Central memory CD8-positive, alpha-beta T cell (primary cell): ENCODE measurements around the gene EEF1AKMT1.

Source experiments
- ATAC-seq: fragments of 150-1000 bp; cut with Tn5 transposase; replicated peaks from 2 replicates; pipeline ENCODE4 v1.10.0; 2022; ENCODE audit warnings: mild to moderate bottlenecking, moderate FRiP score, moderate number of reproducible peaks; ENCODE audit not compliant: poor library complexity, severe bottlenecking; ENCODE audit errors: extremely low read depth
- DNase-seq, 2 donors: peaks; one replicate each; pipeline ENCODE4 v3.0.0; 2021; ENCODE audit warnings: low spot score in 2 of 2
- H3K27ac Mint-ChIP-seq: one replicate; pipeline ENCODE4 v1.8.0; 2022; ENCODE audit warnings: low read depth, mild to moderate bottlenecking, moderate library complexity, mixed read lengths
- H3K27me3 Mint-ChIP-seq: one replicate; pipeline ENCODE4 v1.8.0; 2022; ENCODE audit warnings: mixed read lengths
- H3K36me3 Mint-ChIP-seq: one replicate; pipeline ENCODE4 v1.8.0; 2022; ENCODE audit warnings: mild to moderate bottlenecking, moderate library complexity, mixed read lengths; ENCODE audit not compliant: insufficient read depth
- H3K4me1 Mint-ChIP-seq: one replicate; pipeline ENCODE4 v1.8.0; 2022; ENCODE audit warnings: mixed read lengths
- H3K4me3 Mint-ChIP-seq: one replicate; pipeline ENCODE4 v1.8.0; 2022; ENCODE audit warnings: mild to moderate bottlenecking, moderate library complexity, mixed read lengths
- H3K9me3 Mint-ChIP-seq: one replicate; pipeline ENCODE4 v1.8.0; 2022; ENCODE audit warnings: mixed read lengths

EEF1AKMT1 gene

DNA sequence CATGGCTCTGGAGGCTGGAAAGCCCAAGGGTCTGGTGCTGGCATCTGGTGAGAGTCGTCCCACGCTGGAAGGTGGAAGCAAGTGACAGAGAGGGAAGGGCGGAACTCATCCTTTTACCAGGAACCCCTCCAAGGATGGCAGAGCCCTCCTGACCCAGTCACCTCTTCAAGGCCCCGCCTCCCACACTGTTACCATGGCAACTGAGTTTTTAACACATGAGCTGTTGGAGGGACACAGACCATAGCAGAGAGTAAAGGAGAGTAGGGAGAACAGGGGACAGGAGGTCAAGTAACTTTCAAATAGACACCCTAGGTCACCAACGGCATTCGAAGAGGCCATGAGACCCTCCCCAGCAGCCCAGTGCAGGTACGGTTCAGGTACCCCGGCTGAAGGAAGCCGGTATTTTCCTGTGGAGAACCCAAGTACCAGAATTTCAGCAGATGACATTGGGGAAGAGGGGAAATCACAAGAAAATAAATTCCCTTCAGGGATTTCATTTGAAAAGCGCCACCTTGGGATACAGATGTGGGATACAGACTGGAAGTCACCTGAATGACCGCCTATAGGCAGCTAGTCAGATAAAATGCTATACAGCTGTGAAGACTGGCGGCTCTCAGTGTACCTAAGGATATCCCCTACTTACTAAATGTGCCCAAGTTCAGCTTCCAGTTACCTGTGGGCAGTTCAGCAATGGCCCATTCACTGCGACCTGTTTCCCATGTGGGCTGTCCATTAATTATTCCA is 62.3 kb downstream of the EEF1AKMT1 start:
- Mint-ChIP-seq H3K4me3 (no peak overlapping the region), H3K4me1 (peaks cover 13% of the 10 kb centered on the region), H3K36me3 (peaks cover 1% of the 10 kb centered on the region), H3K27me3 (peaks cover 33% of the 10 kb centered on the region), H3K9me3 (no peaks in the 10 kb centered on the region), H3K27ac (peak overlapping the region; percentile 29)
- DNase-seq, result no peak
- ATAC-seq, result no peak

DNA sequence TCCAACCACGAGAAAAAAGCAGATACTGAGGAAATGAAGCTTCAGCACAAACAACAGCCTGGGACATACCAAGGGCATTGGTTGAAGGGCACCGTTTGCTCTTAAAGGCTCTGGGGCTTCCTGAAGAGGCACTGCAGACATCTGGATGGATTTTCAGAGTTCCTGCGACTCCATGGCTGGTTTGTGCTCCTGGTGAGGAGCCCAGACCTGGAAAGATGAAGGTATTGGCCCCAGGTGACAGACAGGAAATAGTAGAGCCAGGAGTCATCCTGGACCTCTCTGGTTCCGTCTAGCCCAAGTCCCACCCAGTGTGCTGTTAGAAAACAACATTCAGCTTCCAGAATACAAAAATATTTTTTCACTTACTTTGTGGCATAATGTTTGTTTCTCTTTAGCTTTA is 64.0 kb downstream of the EEF1AKMT1 start:
- Mint-ChIP-seq H3K27me3 (peaks cover 27% of the 10 kb centered on the region), H3K4me3 (no peak overlapping the region), H3K36me3 (peaks cover 1% of the 10 kb centered on the region), H3K4me1 (peaks cover 13% of the 10 kb centered on the region), H3K9me3 (no peaks in the 10 kb centered on the region), H3K27ac (no peak overlapping the region)
- DNase-seq (no peak), ATAC-seq (no peak)

GRCh38 chr13:20709369-20709768 is 64.4 kb downstream of the EEF1AKMT1 start:
- Mint-ChIP-seq H3K4me1 (peaks cover 13% of the 10 kb centered on the region), H3K36me3 (peaks cover 1% of the 10 kb centered on the region), H3K27me3 (peaks cover 23% of the 10 kb centered on the region), H3K4me3 (no peak overlapping the region), H3K27ac (no peak overlapping the region), H3K9me3 (no peaks in the 10 kb centered on the region)
- DNase-seq (no peak), ATAC-seq (no peak)

DNA sequence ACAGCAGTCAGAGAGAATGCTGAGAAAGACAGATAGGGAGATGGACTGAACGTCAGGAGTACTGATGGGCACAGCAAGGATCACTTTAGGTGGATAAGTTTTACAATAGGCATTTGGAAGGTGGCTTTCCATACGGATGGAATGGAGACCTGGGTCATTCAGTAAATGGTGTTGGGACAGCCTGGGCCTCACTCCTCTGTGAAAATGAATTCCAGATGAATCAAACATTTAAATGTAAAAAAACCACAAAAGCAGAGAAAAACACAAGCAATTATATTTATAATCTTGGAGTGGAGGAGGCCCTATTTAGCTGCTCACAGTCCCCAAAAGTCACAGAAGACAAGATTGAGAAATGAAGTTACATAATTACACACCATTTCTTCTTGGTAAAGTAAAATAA is 65.5 kb downstream of the EEF1AKMT1 start:
- Mint-ChIP-seq H3K4me1 (peaks cover 11% of the 10 kb centered on the region), H3K27me3 (peaks cover 12% of the 10 kb centered on the region), H3K9me3 (no peaks in the 10 kb centered on the region), H3K36me3 (peaks cover 3% of the 10 kb centered on the region), H3K27ac (no peak overlapping the region), H3K4me3 (no peak overlapping the region)
- DNase-seq (no peak), ATAC-seq (no peak)

DNA sequence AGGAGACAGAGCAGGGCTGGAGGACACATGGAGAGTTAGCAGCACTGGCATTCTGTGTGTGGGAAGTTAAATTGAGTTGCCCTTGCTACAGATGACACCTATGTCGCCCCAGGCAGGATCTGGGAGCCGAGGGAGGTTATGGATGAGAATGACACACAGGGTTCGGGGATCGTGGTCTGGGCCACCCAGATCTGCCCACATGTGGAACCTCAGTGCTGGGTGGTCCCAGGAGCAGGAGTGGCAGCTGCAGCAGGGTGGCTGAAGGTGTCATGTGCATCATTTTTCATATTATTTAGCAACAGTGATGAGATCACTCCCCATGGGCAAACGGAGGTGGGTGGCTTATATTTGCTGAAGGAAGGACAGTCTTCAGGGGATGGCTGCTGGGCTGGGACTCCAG is 67.1 kb downstream of the EEF1AKMT1 start:
- Mint-ChIP-seq H3K4me3 (no peak overlapping the region), H3K27ac (no peak overlapping the region)

GRCh38 chr13:20704459-20705069 is 69.2 kb downstream of the EEF1AKMT1 start:
- peak overlapping the region; percentile 44 for H3K27ac Mint-ChIP-seq
- no peak for ATAC-seq

More for the DNA sequence above, 67.1 kb downstream of the EEF1AKMT1 start:
- DNase-seq (no peak), ATAC-seq (no peak)
- Mint-ChIP-seq H3K27me3 (no peaks in the 10 kb centered on the region), H3K36me3 (peaks cover 4% of the 10 kb centered on the region), H3K9me3 (no peaks in the 10 kb centered on the region), H3K4me1 (peaks cover 6% of the 10 kb centered on the region)

DNA sequence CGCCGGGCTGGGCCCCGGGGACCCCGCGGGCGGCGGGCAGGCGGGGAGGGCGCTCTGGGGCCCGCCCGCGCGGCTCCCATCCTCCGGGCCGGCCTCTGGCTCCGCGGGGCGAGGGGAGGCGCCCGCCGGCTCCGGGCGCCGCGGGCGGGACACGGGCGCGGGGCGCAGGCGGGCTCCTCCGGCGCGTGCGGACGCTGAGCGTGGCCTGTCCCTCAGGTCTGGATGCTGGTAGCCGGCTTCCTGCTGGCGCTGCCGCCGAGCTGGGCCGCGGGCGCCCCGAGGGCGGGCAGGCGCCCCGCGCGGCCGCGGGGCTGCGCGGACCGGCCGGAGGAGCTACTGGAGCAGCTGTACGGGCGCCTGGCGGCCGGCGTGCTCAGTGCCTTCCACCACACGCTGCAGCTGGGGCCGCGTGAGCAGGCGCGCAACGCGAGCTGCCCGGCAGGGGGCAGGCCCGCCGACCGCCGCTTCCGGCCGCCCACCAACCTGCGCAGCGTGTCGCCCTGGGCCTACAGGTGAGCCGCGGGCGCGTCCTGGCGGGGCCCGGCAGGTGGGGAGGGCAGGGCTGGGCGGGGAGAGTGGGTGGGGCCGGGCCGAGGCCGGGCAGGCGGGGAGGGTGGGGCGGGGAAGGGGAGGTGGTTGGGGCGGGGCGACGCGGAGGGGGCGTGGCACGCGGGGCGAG is 69.8 kb downstream of the EEF1AKMT1 start:
- peak; percentile 90 for ATAC-seq
- Mint-ChIP-seq H3K27me3 (peaks cover 18% of the 10 kb centered on the region), H3K4me3 (peak overlapping the region; percentile 72)

More at GRCh38 chr13:20704459-20705069, 69.2 kb downstream of the EEF1AKMT1 start:
- Mint-ChIP-seq H3K4me1 (peaks cover 6% of the 10 kb centered on the region), H3K27me3 (peaks cover 17% of the 10 kb centered on the region), H3K9me3 (no peaks in the 10 kb centered on the region), H3K36me3 (peaks cover 7% of the 10 kb centered on the region), H3K4me3 (peak overlapping the region; percentile 72)
- no peak for DNase-seq

DNA sequence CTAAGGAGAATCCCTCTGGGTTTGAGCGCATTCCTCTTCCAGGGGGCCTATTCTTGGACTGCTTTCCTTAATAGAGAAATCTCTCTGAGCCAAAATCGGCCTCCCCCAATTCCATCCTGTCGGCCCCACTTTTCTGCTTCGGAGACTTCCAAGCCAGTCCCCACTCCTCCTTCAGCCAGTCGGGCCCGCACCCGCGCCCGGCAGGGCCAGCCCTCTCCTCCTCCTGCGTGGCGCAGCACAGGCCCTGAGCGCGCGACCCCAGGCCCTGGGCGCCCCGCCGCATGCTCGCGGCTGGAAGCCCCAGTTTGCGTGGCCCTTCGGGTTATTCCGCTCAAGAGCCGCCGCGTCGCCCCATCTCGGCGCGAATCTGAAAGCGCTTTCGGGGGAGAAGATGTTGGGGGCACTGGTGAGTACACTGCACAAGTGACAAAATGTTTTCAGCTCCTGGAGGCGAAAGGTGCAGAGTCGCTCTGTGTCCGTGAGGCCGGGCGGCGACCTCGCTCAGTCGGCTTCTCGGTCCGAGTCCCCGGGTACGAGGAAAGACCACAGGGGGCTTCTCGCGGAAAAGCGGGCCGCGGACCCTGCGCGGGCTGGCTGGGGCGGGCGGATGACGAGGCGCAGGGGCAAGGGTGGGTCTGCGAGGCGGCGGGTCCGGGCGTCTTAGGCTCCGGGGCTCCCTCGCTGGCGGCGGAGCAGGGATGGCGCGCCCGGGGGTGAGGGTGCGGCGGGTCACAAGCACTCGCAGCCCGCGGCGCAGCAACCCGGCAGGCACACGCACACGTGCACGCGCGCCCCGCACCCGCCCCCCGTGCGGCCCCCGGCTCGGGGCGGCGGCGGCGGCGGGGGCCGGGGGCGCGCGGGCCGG is 70.6 kb downstream of the EEF1AKMT1 start, which contains the start of gene IL17D:
TSS of gene IL17D (plus strand) at position 785 of the 865 bp plus-strand sequence. CDS start 303 bp downstream, outside the sequence.
- peaks cover 18% of the 10 kb centered on the region for H3K27me3 Mint-ChIP-seq
- H3K36me3 Mint-ChIP-seq, result peaks cover 7% of the 10 kb centered on the region
- H3K9me3 Mint-ChIP-seq, result no peaks in the 10 kb centered on the region
- DNase-seq (no peak), ATAC-seq (peak; percentile 24)
- peaks cover 6% of the 10 kb centered on the region for H3K4me1 Mint-ChIP-seq
- peak within 1 kb of the TSS; percentile 44 for H3K27ac Mint-ChIP-seq
- H3K4me3 Mint-ChIP-seq, result peak within 1 kb of the TSS; percentile 96

More for the DNA sequence above, 69.8 kb downstream of the EEF1AKMT1 start:
- DNase-seq, result peak; percentile 64 to 70
- peaks cover 6% of the 10 kb centered on the region for H3K4me1 Mint-ChIP-seq
- H3K36me3 Mint-ChIP-seq, result peaks cover 7% of the 10 kb centered on the region
- no peaks in the 10 kb centered on the region for H3K9me3 Mint-ChIP-seq
- H3K27ac Mint-ChIP-seq, result no peak overlapping the region

GRCh38 chr13:20702530-20702914 is 71.2 kb downstream of the EEF1AKMT1 start:
- H3K4me1 Mint-ChIP-seq, result peaks cover 6% of the 10 kb centered on the region
- H3K9me3 Mint-ChIP-seq, result no peaks in the 10 kb centered on the region
- DNase-seq (no peak), ATAC-seq (no peak)
- peak overlapping the region; percentile 96 for H3K4me3 Mint-ChIP-seq
- peaks cover 7% of the 10 kb centered on the region for H3K36me3 Mint-ChIP-seq
- H3K27ac Mint-ChIP-seq, result no peak overlapping the region
- H3K27me3 Mint-ChIP-seq, result peaks cover 18% of the 10 kb centered on the region

DNA sequence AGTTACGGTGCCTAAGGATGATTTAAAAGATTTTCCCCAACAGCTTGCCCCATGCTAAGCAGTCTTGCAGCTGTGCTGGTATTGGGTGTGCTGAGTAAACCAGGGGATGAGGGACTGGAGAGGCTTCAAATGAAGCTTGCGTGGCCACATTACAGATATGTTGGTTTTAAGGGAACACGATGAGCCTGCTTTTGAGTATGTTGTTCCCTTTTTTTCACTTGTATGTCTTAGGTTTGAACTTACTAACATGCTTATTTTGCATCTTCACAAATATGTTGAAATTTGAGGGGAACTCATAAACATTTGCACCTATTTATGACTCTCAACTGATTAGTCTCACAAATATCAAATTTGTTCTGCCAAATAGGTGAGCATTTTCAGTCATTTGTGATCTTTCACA is 72.3 kb downstream of the EEF1AKMT1 start:
- DNase-seq (no peak), ATAC-seq (no peak)
- Mint-ChIP-seq H3K4me3 (no peak overlapping the region), H3K27ac (no peak overlapping the region), H3K9me3 (no peaks in the 10 kb centered on the region), H3K27me3 (peaks cover 18% of the 10 kb centered on the region), H3K36me3 (peaks cover 7% of the 10 kb centered on the region), H3K4me1 (peaks cover 6% of the 10 kb centered on the region)

- DNase-seq, result no peak
- peaks cover 27% of the 10 kb centered on the region for H3K27me3 Mint-ChIP-seq
These were observed 73.5 kb downstream of the EEF1AKMT1 start for GRCh38 chr13:20700288-20700687.

DNA sequence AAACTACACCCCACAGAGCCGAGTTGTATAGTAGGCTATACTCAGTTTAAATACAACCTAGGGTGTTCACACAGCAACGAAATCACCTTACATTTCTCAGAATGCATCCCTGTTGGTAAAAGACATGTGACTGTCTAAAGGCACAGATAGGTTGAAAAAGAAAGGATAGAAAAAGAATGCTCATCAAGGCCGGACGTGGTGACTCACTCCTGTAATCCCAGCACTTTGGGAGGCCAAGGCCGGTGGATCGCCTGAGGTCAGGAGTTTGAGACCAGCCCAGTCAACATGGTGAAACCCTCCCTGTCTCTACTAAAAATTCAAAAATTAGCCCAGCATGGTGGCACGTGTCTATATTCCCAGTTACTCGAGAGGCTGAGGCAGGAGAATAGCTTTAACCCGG is 74.0 kb downstream of the EEF1AKMT1 start:
- H3K27ac Mint-ChIP-seq, result no peak overlapping the region
- no peak for ATAC-seq
- no peaks in the 10 kb centered on the region for H3K9me3 Mint-ChIP-seq
- peaks cover 7% of the 10 kb centered on the region for H3K36me3 Mint-ChIP-seq
- peaks cover 28% of the 10 kb centered on the region for H3K27me3 Mint-ChIP-seq
- no peak overlapping the region for H3K4me3 Mint-ChIP-seq
- H3K4me1 Mint-ChIP-seq, result peaks cover 12% of the 10 kb centered on the region
- no peak for DNase-seq

More at GRCh38 chr13:20700288-20700687, 73.5 kb downstream of the EEF1AKMT1 start:
- H3K36me3 Mint-ChIP-seq, result peaks cover 7% of the 10 kb centered on the region
- H3K27ac Mint-ChIP-seq, result no peak overlapping the region
- H3K9me3 Mint-ChIP-seq, result no peaks in the 10 kb centered on the region
- no peak overlapping the region for H3K4me3 Mint-ChIP-seq
- H3K4me1 Mint-ChIP-seq, result peaks cover 12% of the 10 kb centered on the region
- ATAC-seq, result no peak
